Epithelial cell of proximal tubule (primary cell): ENCODE data around the gene ABTB2. TPM values are rescaled to one million over a fixed set of nuclear protein-coding genes. Genes with fewer than 3 reads are reported as not detected.

ENCODE experiments used
- DNase-seq: peaks from one replicate; pipeline ENCODE4 v3.0.0-alpha.2; 2011; ENCODE audit warnings: low read depth
- H3K4me3 ChIP-seq: 2 replicates; pipeline ENCODE4 v1.5.1; 2011; ENCODE audit warnings: low read depth, mild to moderate bottlenecking, low read length
- total RNA-seq: library from RNA; depleted of rRNA; stranded (reverse); fragments of >200 nt; gene quantifications from 2 replicates; pipeline ENCODE4 v1.2.3, GENCODE V29; 2015
- TF ChIP-seq, protein P1 (sequence below): conservative IDR thresholded peaks from 2 replicates; pipeline ENCODE4 v1.5.1; 2012; ENCODE audit warnings: low read depth, mild to moderate bottlenecking, low read length

ABTB2 gene
- total RNA-seq, 1 donor from 2014 or later: 17.6 TPM

DNA sequence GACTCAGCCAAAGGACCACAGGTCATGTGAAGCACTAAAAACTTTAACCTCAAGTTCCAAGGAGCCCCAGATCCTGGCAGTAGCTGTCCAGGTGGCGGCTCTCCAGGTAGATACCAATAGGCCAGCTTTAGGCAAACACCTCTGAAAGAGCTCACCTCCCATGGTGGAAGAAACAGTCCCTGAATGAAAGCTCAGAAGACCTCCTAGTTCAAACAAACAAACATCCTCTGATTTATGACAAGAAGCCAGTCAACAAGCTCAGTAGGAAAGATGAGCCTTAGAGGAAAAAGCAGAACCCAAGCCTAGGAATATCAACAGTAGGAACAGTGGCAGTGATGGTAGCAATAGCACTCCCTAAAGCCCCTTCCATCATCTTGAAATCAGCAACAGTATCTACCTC is 17.2 kb downstream of the ABTB2 start:
- DNase-seq: no peak
- H3K4me3 ChIP-seq: no peak overlapping the region
- TF ChIP-seq, protein P1, sequence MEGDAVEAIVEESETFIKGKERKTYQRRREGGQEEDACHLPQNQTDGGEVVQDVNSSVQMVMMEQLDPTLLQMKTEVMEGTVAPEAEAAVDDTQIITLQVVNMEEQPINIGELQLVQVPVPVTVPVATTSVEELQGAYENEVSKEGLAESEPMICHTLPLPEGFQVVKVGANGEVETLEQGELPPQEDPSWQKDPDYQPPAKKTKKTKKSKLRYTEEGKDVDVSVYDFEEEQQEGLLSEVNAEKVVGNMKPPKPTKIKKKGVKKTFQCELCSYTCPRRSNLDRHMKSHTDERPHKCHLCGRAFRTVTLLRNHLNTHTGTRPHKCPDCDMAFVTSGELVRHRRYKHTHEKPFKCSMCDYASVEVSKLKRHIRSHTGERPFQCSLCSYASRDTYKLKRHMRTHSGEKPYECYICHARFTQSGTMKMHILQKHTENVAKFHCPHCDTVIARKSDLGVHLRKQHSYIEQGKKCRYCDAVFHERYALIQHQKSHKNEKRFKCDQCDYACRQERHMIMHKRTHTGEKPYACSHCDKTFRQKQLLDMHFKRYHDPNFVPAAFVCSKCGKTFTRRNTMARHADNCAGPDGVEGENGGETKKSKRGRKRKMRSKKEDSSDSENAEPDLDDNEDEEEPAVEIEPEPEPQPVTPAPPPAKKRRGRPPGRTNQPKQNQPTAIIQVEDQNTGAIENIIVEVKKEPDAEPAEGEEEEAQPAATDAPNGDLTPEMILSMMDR: no peak

DNA sequence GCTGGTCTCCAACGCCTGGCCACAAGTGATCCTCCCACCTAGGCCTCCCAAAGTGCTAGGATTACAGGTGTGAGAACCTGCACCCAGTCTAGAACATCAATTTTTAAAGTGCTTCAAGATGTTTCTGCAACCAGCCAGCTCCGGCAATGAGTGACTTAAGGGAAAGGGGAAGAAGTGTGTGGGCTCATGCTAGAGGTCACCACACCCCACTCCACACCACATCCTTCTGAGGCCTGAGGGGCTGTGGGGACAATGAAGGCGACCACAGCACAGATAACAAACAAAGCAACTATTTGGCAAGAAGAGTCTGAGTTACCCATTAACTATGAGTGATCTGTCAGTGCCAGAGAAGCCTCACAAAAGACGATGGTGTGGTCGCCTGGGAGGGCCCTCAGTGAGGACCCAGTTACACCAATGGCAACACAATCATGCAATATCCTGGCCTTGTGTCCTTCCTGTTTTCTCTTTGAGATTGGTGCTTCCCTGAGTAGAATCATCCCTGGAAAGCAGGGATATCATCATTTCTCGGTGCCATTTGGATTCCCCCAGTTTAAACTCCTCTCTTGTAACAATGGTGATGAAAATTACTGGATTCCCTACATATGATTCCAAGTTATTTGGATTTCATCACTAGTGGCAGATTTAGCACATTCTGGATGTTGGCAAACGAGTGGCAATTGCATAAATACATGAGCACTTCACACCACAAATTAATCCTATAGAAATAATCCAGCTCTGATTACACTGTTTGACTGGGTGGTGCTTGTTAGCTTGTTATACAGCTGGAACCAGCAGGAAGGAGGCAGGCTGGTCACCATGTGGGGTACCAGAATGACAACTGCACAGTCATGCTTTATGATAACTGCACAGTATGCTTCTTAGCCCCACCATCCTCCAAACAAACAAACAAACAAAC is 18.4 kb downstream of the ABTB2 start:
- DNase-seq: no peak
- H3K4me3 ChIP-seq: no peak overlapping the region
- TF ChIP-seq, protein P1: no peak

DNA sequence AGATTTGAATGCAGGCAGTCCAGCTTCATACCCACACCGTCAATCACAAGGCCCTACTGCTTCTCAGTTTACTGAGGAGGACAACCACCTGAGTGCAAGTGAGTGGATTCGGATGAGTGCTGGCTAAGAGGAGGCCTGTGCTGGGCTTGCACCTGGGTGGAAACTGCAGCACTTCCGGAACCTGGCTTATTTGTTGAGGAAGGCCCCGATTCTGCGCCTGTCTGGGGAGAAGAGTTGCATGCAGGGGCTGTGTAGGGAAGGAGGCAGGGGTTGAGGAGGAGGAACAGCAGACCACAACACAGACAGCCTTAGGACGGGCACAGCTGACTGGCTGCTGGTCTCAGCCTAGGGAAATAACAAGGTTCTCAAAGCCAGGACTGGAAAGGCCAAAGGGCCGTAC is 20.8 kb downstream of the ABTB2 start:
- DNase-seq: no peak
- TF ChIP-seq, protein P1: no peak
- no peak overlapping the region for H3K4me3 ChIP-seq

DNA sequence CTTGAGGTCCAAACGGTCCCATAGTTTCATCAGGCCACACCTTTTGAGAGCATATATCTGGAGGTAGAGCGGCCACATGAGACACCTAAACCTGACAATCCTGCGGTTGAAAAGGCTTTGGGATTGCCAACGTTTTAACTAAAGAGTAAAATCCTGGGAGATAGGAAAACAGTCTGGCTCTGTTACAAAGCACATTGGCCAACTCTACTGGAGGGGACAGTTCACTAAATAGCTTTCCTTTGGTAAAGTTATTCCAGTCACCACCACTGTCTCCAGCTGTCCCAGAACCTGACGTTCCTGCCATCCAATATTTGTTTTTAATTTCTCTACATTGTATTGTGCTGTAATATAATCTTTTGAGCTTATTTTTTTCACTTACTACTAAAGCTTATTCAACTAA is 22.0 kb downstream of the ABTB2 start:
- DNase-seq: no peak
- no peak overlapping the region for H3K4me3 ChIP-seq
- TF ChIP-seq, protein P1: no peak

DNA sequence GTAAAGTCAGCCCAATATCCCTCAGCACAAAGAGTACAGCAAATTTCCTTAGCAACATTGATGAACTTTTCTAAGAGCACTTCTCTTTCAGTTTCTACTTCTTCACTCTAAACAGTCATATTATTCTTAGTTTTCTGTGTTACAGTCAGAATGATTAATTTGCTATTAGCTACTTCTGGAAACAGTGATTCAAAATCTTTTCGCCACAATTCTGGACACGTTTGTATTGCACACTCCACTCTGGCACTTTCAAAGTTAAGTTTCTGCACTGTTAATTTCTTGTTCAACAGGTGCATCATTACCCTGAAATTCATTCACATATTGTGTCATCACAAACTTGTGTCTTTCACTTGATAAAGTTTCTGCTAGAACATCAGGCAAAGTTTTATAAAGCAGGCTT is 22.5 kb downstream of the ABTB2 start:
- TF ChIP-seq, protein P1: no peak
- DNase-seq: no peak
- no peak overlapping the region for H3K4me3 ChIP-seq

DNA sequence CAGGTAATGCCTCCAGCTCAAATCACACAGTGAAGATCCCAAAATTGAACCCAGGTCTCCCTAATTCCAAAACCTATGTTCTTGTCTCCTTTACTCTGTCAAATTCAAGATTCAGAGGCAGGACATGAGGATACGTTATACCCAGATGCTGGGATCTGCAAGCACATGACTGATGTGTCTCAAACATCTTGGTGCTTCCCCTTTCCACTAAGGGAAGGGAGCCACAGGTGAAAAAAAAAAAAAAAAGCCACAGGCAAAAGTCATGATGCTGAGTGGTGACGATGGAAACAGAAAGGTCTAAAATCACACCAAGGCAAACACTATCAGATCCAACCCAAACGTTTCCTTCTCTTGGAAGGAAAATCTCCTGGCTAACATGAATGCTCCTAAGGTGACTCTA is 24.0 kb downstream of the ABTB2 start:
- no peak overlapping the region for H3K4me3 ChIP-seq
- no peak for DNase-seq
- TF ChIP-seq, protein P1: no peak

DNA sequence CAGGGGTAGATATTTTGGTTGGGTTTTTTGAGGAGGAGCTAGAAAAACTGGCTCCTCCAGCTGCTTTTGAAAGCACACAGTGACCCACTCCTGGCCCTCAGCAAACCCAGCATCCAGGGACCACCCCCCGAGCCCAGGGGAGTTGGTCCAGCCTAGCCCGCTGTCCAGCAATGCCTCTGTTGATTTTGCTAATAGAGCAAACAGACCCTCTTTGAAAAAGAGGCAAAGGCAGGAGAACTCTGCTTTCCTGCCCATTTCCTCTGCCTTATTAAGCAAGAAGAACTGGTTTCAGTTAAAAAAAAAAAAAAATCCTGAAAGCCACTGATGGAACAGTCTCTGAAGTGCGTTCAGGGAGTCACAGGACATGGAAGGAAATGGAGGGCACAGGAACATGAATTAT is 25.3 kb downstream of the ABTB2 start:
- no peak overlapping the region for H3K4me3 ChIP-seq
- no peak for DNase-seq
- TF ChIP-seq, protein P1: no peak
